GM06990 (cell line): ENCODE measurements around the gene ZNF230.

Experiments used
- DNase-seq: peaks from one replicate; pipeline ENCODE4 v3.0.0-alpha.2; 2011; ENCODE audit not compliant: insufficient read length; ENCODE audit errors: extremely low read depth
- H3K27me3 ChIP-seq: replicated peaks from 2 replicates; pipeline ENCODE4 v1.6.0; 2011; ENCODE audit warnings: low read length; ENCODE audit not compliant: control insufficient read depth, insufficient read depth
- H3K36me3 ChIP-seq: 2 replicates; pipeline ENCODE4 v1.5.1; 2011; ENCODE audit warnings: low read length; ENCODE audit not compliant: control insufficient read depth, insufficient read depth
- H3K4me3 ChIP-seq: replicated peaks from 2 replicates; pipeline ENCODE4 v1.5.1; 2011; ENCODE audit warnings: low read depth, mild to moderate bottlenecking, control low read depth, low read length
- TF ChIP-seq, protein P1 (sequence below): IDR thresholded peaks from 2 replicates; pipeline ENCODE4 v1.5.1; 2011; ENCODE audit warnings: low read length, control low read depth, mild to moderate bottlenecking, inconsistent platforms; ENCODE audit not compliant: insufficient read depth, poor library complexity, severe bottlenecking

Gene ZNF230

DNA sequence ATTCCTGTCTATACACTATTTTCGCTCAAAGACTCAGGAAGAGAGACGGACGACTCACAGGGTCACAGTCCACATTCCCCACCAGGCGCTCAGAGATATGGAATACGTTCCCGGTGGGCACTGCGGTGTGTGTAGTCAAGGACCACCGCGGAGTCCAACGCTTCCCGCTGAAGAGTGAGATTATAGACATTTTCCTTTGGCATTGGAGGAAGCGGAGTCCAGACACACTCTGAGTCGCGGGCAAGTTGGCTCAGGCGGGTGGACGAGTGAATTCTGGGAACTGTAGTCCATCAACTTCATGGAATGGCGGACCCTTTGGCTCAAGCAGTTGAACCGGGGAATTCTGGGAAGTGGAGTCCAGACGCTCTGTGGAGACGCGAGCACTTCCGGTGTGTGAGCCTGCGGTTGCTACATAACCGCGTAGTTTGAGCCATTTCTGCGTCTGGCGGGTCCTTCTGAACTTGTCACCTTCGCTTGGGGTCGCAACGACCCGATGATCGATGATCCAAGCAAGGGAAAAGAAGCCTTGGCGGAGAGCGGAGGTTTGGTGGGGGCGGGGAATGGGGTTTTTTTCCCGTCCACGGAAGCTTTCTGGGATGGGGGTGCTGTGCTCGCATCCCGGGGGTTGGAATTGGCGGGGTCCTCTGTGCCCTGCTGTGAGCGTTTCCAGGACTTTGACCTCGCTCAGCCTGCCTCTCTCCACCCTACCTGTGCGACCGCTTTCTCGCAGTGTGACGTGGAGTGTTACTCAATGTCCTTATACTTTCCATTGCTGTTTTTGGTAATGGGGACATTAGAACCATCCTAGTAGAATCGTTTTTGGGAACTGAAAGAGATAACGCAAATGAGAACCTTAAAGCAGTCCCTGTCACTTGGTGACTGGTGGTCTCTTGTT lies at the start of gene ZNF230:
TSS of gene ZNF230 (plus strand) at position 392 of the 895 bp plus-strand sequence. CDS start 4,122 bp downstream, outside the sequence.
- TF ChIP-seq, protein P1, sequence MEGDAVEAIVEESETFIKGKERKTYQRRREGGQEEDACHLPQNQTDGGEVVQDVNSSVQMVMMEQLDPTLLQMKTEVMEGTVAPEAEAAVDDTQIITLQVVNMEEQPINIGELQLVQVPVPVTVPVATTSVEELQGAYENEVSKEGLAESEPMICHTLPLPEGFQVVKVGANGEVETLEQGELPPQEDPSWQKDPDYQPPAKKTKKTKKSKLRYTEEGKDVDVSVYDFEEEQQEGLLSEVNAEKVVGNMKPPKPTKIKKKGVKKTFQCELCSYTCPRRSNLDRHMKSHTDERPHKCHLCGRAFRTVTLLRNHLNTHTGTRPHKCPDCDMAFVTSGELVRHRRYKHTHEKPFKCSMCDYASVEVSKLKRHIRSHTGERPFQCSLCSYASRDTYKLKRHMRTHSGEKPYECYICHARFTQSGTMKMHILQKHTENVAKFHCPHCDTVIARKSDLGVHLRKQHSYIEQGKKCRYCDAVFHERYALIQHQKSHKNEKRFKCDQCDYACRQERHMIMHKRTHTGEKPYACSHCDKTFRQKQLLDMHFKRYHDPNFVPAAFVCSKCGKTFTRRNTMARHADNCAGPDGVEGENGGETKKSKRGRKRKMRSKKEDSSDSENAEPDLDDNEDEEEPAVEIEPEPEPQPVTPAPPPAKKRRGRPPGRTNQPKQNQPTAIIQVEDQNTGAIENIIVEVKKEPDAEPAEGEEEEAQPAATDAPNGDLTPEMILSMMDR = no peak
- H3K27me3 ChIP-seq = no peaks in the 10 kb centered on the region
- H3K4me3 ChIP-seq = peak within 1 kb of the TSS; percentile 93

DNA sequence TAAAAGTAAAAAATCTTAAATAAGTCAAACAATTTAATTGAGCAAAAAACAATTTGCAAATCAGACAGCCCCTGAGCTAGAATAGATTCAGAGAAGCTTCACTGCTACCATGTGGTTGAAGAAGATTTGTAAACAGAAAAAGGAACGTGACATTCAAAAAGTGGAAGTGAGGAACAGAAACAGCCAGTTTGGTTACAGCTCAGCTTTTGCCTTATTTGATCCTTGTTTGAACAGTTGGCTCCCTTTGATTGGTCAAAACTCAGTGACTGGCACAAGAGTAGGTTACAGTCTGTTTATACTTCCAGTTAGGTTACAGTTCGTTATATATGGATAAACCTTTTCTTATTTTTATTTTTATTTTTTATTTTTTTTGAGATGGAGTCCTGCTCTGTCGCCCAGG lies 45.9 kb upstream of the ZNF230 start:
- no peaks in the 10 kb centered on the region for H3K36me3 ChIP-seq
- no peak overlapping the region for H3K4me3 ChIP-seq
- TF ChIP-seq, protein P1 = no peak

More for the DNA sequence above, at the start of gene ZNF230:
- no peaks in the 10 kb centered on the region; the same call in 1 of the 2 replicates for H3K36me3 ChIP-seq
- peak; percentile 84 for DNase-seq

DNA sequence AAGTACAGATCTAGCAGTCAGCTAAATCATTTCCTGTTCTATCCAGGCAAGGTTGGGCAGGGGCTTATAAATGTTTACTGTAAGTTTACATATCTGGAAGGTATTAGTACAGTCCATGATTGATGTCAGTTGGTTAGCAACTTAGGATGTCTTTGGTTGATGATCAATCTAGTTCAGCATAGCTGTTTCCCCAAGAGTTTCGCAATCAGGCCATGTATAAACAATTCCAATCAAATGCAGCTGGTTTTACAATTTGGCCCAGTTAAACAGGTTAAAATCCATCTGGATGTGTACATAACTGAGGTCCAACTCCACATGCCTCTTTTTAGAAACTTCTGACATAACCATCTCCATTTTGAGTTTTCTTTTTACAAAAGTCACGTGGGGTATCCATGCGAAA lies 44.9 kb upstream of the ZNF230 start:
- Histone ChIP-seq H3K4me3 (no peak overlapping the region), H3K36me3 (no peaks in the 10 kb centered on the region), H3K27me3 (no peaks in the 10 kb centered on the region)
- DNase-seq = no peak
- TF ChIP-seq, protein P1 = no peak

More for the DNA sequence above, 45.9 kb upstream of the ZNF230 start:
- DNase-seq = peak; percentile 16
- H3K27me3 ChIP-seq = no peaks in the 10 kb centered on the region

DNA sequence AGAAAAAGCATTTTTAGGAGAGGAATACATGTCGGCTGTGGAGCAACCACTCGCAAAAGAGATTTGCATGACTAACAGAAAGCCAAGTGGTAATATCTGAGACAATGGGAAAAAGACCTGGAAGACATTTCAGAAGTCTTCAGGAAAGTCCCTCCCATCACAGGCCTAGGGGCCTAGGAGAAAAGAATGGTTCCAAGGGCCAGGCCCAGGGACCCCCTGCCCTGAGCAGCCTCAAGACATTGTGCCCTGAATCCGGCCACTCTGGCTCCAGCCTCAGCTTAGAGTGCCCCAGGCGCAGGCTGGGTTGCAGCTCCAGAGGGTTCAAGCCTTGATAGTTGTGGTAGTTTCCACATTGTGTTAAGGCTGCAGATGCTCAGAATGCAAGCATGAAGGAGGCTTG lies 42.3 kb upstream of the ZNF230 start:
- no peak overlapping the region for H3K4me3 ChIP-seq
- TF ChIP-seq, protein P1 = no peak
- H3K27me3 ChIP-seq = no peaks in the 10 kb centered on the region
- no peak for DNase-seq
- no peaks in the 10 kb centered on the region; the same call in 1 of the 2 replicates for H3K36me3 ChIP-seq

DNA sequence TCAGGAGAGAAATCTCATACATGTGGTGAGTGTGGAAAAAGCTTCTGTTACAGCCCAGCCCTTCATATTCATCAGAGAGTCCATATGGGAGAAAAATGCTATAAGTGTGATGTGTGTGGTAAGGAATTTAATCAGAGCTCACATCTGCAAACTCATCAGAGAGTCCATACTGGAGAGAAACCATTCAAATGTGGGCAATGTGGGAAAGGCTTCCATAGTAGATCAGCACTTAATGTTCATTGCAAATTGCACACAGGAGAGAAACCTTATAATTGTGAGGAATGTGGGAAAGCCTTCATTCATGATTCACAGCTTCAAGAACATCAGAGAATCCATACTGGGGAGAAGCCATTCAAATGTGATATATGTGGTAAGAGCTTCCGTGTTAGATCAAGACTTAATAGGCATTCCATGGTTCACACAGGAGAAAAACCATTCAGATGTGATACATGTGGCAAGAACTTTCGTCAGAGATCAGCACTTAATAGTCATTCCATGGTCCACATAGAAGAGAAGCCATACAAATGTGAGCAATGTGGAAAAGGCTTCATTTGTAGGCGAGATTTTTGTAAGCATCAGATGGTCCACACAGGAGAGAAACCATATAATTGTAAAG lies 36.6 kb upstream of the ZNF230 start:
- no peak for DNase-seq
- H3K27me3 ChIP-seq = no peaks in the 10 kb centered on the region
- H3K36me3 ChIP-seq = peaks cover 2% of the 10 kb centered on the region
- no peak overlapping the region for H3K4me3 ChIP-seq
- TF ChIP-seq, protein P1 = no peak
